Right hindlimb (tissue), 1 donor: ENCODE data around the gene SLC52A3.
A peak's percentile ranks its signal among the peaks of the same experiment; 100 is the strongest.

ENCODE experiments used
- DNase-seq: peaks from one replicate; pipeline ENCODE4 v3.0.0-alpha.2; 2018

The SLC52A3 gene

DNA sequence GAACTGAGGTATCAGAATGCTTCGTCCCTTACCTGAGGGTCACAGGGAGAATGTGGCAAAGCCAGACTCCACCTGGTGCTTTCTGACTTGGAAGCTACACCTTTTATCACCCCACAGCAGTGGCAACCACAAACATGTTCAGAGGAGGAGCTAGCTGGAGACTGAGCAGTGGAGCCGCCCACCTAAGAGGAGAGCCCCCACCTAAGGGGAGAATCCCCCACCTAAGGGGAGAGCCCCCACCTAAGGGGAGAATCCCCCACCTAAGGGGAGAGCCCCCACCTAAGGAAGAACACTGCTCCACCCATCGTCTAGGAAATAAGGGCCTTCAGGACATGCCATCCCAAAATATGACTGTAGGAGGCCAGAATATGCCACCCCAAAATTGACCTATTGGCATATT, 4.0 kb downstream of the SLC52A3 start:
- no peak for DNase-seq

DNA sequence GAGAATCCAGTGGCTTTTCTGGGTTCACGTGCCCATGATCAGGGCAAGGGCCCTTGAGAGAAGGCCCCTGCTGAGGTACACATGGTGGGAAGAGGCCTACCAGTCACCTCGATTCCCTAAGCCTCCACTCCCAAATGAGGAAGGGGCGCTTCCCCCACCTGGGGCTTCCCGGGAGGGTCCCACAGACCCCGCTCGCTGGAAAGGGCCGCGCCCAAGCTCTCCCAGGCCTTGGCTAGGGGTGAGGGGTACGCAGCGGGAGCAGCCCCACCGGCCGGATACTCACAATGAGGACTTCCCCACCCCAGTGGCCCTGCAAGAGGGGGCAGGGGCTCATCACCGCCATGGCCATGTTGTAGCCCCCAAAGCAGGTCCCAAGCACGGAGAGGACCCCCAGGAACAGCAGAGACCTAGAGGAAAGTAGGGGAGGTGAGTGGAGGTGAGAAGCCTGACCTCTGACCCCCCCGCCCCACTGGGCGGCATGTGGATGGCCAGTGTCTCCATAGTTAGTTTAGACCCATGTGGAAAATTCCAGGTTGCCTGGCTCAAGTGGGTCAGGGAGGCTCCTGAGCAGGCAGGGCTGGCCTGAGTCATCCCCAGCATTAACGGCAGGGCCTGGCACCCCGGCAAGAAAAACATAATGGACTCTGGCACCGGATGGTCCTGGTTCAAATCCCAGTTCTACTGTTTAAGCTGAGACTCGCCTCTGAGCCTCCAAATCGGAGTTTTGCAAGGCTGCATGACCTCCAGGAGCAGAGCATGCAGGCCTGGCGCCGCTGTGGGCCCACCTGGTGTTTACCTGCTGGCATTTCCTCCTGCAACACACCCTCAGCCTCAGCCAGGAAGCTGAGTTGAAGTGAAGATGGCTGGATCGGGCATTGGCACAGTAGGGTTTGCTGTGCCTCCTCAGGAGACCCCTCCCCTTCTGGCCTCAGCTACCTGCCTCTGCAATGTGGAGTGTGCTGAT, 6.6 kb downstream of the SLC52A3 start:
- DNase-seq = no peak

DNA sequence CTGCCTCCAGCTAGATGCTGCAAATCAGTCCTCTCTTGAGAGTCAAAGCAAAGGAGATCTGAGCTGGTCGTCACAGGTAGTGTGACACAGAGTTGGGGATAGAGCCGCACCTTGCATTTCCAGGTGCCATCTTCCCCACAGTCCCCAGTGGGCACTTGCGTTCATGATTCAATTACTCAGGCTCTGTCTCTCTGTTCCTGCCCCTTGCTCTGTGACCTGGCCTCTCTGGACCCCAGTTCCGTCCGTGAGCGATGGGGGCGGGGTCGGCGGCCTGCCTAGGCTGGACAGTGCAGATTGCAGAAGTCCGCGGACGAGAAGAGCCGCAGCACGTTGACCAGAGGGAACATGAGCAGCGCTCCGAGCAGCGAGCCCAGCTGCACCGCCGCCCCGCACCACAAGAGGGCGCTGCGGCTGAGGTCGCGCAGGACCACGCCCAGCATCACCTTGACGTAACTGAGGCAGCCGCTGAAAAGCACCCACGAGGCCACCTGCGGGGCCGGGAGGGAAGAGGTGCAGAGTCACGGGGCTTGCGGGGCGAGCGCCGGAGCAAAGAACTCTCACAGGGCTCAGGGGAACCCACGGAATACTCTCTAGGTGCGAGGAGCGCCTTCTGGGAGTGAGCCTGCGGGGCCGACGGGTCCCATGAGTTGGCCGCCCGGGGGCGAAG, 7.4 kb downstream of the SLC52A3 start:
- no peak for DNase-seq

- no peak for DNase-seq
Observed at GRCh38 chr20:757506-757905, 10.8 kb downstream of the SLC52A3 start.

- no peak for DNase-seq
Observed at GRCh38 chr20:755941-756340, 12.4 kb downstream of the SLC52A3 start.

DNA sequence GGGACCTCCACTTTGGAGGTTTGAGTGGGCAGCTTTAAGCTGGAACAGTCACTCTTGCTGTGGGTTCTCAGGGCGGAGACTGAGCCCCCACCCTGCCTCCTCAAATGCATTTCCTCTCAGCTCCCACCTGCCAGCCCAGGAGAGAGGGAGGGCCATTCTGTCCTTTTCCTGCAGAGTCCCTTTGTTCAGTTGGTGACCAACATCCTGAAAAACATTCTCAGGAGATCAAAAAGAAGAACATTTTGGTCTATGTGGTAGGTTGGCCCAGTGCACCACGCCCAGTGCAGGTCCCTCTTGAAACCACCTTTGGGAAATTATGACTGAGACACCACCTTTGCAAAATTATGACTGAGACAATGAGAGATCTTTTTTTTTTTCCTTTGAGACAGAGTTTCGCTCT, 13.4 kb downstream of the SLC52A3 start:
- no peak for DNase-seq

DNA sequence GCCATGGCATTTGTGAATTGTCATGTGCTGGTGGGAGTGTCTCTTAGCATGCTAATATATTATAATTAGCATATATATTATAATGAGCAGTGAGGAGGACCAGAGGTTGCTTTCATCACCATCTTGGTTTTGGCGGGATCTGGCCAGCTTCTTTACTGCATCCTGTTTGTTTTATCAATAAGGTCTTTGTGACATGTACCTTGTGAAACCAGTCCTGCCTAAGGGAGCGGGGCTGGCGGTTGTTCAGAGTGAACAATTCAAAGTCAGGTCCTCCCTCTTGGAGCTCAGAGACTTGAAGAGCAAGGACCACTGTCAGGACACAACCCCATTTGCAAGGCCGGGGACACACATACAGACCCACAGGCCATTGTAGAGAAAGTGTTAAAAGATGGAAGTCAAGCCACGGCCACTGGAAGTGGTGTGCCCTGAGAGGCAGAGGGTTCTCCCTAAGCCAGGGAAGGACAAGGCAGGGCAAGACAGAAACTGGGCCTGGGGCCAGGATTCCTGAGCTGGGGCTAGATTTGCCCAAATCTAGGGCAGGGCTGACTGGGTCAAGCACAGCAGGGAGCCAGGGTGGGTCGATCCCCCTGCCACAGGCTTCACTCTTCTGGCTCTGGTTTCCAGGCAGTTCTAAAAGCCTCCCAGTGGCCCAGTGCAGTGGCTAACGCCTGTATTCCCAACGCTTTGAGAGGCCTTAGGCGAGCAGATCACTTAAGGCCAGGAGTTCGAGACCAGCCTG, 14.2 kb downstream of the SLC52A3 start:
- DNase-seq = no peak

DNA sequence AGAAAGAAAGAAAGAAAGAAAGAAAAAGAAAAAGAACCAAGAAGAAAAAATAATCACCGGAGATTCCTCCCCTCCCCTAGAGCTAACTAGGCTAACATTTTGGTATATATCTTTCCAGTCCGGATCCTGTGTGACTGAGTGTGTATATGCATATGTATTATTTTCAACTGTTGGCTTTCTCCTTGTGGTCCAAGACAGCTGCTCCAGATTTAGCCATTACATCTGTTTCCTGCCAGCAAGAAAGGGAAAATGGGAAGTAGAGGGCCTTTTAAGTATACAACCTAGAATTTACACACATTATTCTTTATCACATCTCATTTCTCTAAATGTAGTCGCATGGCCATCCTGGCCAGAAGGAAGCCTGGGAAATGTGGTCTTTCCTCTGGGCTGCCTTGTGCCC, 15.2 kb downstream of the SLC52A3 start:
- no peak for DNase-seq

DNA sequence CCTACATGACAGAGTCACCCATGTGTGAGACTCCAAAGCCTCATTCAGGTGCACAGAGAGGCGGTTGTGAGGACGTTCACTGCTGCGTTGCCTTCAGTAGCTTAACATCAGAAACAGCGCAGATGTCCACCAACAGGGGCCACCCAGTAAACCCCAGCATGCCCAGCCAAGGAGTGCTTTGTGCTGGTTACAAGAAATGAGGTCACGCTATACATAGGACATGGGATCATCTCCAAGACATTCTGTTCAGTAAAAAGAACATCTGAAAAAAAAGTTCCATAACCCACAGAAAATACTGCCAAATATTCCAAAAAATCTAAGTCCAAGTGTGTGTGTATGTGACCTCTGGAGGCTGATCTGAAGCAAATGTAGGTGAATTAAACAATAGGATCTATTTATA, 16.0 kb downstream of the SLC52A3 start:
- peak; percentile 43 for DNase-seq

DNA sequence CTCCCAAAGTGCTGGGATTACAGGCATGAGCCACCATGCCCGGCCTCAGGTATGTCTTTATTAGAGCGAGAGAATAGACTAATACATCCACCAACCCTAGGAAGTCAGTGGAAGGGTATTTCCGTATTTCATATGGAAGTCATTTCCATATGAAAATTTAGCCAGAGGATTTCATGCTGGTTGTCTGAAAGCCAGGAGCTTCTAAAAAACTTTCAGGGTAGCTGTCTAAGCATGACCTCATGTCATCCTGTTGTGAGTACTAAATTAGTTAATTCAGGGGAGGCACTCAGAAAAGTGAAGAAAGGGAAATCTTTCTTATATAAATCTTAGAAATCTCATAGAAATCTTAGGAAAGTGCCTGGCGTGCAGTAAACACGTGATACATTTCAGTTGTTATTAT, 16.5 kb downstream of the SLC52A3 start:
- no peak for DNase-seq

- DNase-seq = no peak
Observed at GRCh38 chr20:750801-751200, 17.5 kb downstream of the SLC52A3 start.

DNA sequence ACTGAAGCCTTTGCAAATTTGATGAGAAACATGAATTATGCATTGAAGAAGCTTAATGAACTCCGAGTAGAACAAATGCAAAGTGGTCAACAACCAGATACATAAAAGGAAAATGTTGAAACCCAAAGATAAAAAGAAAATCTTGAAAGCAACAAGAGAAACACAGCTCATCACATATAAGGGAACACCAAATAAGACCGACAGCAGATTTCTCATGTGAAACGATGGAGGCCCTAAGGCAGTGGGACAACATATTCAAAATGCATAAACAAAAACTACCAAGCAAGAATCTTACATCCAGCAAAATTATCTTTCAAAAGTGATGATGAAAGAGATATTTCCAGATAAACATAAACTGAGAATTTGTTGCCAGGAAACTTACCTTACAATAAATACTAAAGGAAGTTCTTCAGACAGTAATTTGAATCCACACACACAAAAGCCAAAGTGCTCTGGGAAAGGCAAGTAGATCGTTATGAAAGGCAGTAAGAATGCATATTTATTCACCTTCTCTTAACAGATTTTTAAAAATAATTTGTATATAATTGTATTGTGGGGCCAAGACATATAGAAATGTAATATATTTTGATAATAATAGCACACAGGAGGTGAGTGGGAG, 22.5 kb downstream of the SLC52A3 start:
- DNase-seq = no peak

DNA sequence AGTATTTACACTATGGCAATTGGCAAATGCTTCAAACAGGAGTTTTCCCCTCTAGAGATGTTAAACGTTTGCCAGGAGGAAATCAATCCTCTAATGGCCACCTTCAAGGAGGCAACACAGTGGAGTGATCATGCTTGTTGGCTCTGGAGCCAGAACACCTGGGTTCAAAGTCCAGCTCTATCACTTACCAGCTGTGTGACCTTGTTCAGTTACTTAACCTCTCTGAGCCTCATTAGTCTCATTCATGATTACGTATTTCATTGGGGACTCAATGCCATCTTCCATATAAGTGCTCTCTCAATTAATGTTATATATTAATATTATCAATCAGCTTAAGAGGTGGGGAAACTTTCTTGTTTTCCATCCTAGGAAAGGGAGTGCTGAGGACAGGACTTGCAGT, 26.1 kb downstream of the SLC52A3 start:
- DNase-seq = no peak

DNA sequence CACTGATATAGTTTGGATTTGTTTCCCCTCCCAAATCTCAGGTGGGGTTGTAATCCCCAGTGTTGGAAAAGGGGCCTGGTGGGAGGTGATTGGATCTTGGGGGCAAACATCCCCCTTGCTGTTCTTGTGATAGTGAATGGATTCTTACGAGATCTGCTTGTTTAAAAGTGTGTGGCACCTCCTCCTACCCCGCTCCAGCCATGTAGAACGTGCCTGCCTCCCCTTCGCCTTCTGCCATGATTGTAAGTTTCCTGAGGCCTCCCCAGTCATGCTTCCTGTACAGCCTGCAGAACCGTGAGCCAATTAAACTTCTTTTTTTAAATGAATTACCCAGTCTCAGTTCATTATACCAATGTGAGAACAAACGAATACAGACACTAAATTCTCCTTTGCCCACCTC, 26.7 kb downstream of the SLC52A3 start:
- no peak for DNase-seq

DNA sequence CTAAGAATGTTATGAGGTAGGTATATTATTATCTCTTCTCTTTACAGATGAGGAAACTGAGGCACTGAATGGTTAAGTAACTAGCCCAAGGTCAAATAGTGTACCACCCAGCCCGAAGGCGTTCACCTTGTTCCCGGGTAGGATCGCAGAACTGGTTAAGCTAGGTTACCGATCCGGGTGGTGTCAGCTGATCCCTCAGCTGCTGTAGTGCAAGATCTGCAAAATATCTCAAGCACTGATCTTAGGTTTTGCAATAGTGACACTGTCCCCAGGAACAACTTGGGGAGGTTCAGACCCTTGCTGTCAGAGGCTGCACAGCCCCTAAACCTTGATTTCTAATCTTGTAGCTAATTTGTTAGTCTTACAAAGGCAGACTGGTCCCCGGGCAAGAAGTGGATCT, 28.1 kb downstream of the SLC52A3 start:
- no peak for DNase-seq

DNA sequence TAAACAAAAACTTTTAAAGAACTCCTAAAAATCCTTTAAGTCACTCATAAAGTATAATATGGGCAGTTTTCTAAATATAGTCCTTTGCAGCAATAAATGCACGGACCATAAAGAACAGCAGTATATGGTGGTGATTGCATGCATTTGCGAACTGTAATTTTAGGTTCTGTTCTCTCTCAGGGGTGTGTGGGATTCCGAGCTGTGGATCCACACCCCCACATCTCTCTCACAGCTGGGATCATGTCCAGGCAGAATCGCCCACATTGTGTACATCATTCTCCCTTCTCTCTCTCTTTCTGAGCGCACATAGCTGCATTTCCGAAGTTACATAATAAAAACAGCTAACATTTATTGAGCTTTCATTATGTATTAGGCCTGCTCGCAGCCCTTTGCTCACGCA, 28.6 kb downstream of the SLC52A3 start:
- DNase-seq = no peak

DNA sequence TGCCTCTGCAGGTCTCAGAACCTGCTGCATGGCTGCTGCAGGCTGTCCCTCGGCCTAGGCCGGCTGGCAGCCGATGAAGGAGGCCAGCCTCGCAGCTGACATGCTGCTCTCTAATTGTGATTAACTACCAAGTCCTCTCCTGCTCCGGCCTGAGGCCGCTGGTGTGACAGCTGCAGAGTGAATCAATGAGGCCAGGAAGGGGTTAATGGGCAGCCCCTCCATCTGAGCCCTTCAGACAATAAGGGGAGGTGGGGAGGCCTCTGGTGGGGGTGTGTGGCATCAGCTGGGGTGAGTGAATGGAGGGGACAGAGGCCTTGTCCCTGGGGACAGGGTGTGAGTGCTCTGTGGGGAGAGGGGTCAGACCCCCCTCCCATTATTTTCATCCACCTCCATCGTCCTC, 34.4 kb downstream of the SLC52A3 start:
- DNase-seq = no peak

- no peak for DNase-seq
Observed at GRCh38 chr20:732727-733126, 35.6 kb downstream of the SLC52A3 start.

DNA sequence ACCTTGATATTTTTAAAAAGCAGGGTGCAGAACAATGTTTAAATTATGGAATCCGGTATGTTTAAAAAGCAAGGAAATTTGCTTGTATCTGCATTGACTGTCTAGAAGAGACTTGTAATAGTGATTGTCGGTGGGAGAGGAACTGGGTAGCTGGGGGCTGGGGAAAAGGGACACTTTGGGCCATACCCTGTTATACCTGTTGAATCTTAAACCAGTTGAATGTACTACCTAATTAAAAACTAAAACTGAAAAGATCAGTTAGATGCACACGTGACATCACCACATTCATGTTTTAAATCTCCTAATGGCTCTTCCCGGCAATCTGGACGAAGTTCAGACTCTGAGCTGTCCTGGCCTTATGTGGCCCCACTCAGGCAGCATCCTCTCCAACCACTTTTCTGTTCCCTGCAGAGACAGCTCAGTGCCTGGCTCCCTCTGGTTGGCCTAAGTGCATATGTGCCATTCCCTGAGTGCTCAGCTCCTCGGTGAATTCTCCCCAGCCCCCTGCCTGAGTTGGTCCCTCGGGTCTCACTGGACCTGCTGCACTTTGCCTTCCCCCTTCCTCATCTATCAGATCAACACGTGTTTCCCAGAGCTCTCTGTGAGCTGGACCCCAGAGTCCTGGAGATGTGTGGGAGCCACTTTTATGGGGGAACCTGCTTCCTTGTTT, 36.3 kb downstream of the SLC52A3 start:
- no peak for DNase-seq

DNA sequence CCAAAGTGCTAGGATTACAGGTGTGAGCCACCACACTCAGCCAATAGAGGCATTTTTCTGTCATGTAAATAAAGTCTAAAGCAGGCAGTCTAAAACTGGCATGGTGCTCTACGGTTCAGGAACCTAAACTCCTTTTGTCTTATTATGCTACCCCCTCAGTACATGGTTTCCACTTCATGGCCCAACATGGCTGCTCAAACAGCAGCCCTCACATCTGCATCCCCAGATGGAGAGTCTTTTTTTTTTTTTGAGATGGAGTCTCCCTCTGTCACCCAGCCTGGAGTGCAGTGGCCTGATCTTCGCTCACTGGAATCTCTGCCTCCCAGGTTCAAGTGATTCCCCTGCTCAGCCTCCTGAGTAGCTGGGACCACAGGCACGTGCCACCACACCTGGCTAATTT, 38.3 kb downstream of the SLC52A3 start:
- no peak for DNase-seq

DNA sequence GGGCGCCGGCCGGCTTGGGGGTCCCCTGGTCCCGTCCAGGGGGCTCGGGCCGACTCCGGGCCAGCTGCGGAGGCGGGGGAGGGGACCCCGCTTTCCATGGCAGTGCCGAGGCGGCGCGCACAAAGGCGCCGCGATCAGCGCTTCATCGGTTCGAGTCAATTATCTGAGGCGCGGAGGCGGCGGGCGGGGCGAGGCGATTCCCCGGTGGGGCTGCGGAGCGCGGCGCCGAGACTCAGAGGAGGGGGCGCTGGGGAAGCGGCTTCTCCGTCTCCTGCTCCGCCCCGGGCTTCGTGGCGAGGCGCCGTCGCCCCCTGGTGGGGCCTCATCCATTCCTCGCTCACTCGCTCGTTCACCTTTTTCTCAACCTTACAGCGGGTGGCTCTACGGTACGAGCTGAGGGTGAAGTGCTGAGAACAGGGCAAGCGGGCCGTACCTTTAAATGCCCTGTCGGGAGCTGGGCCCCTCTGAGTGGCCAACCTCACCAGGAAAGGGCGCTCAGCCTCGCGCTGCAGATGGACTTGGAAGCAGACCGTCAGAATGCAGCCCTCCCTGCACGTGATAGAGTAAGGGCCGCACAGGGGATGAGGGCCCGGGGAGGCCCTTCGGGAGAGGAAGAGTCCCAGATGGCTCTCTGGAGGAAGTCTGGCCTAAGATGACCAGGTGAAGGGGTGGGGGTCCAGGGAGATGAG, 39.9 kb downstream of the SLC52A3 start:
- DNase-seq = peak; percentile 63

- no peak for DNase-seq
Observed at GRCh38 chr20:726160-726559, 42.1 kb downstream of the SLC52A3 start.
